ENCODE measurements around the gene BIRC7. TPM values are rescaled to one million over a fixed set of nuclear protein-coding genes. Genes with fewer than 3 reads are reported as not detected.
A peak's percentile ranks its signal among the peaks of the same experiment; 100 is the strongest.

The BIRC7 gene
- total and polyA plus RNA-seq, 2 donors, result 0.09 to 0.87 TPM

DNA sequence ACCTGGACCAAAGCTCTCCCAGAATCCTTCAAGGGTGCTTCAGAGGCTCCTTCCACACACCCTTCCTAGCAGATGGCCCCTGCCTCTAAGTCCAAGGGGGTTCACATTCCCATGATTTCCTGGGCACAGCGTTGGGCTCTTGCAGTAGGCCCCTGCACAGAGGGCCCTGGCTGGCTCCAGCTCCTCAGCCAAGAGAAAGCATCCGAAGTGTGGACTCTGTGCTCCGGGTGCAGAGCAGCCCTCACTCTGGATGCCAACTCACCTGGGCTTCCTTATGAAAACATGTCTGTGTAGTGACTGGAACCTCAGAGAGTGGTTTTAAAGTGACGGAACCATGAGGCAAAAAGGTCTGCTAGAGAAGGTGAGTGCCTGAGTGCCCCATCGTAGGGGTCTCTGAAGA is 31.3 kb upstream of the BIRC7 start:
- Histone ChIP-seq H3K27me3 (ENCODE audit: control insufficient read depth in 2 of 2, insufficient read depth in 1 of 2, low read length in 1 of 2) (no peaks in the 10 kb centered on the region), H3K27ac (ENCODE audit: low read depth in 1 of 2, low read length in 1 of 2) (no peak overlapping the region), H3K36me3 (ENCODE audit: control insufficient read depth in 2 of 2, insufficient read depth in 2 of 2, low read length in 1 of 2) (peaks cover 75 to 80% of the 10 kb centered on the region in 2 donors), H3K4me1 (ENCODE audit: control insufficient read depth in 2 of 2, insufficient read depth in 2 of 2, low read length in 2 of 2) (no peaks in the 10 kb centered on the region), H3K4me3 (ENCODE audit: low read length in 2 of 2) (no peak overlapping the region), H3K9me3 (ENCODE audit: control insufficient read depth in 2 of 2, insufficient read depth in 1 of 2, low read length in 1 of 2) (no peaks in the 10 kb centered on the region)
- WGBS, result 99% methylated on average over 5 of the region's 5 CpGs
- no peak for DNase-seq (ENCODE audit: low read depth in 6 of 9, low spot score in 9 of 9)

GRCh38 chr20:63205896-63206295 is 29.8 kb upstream of the BIRC7 start:
- no peak overlapping the region for H3K27ac ChIP-seq (ENCODE audit: low read depth in 1 of 2, low read length in 1 of 2)
- H3K4me3 ChIP-seq (ENCODE audit: low read length in 2 of 2), result no peak overlapping the region
- H3K36me3 ChIP-seq (ENCODE audit: control insufficient read depth in 2 of 2, insufficient read depth in 2 of 2, low read length in 1 of 2), result peaks cover 80 to 81% of the 10 kb centered on the region in 2 donors
- no peaks in the 10 kb centered on the region for H3K4me1 ChIP-seq (ENCODE audit: control insufficient read depth in 2 of 2, insufficient read depth in 2 of 2, low read length in 2 of 2)
- no peaks in the 10 kb centered on the region for H3K27me3 ChIP-seq (ENCODE audit: control insufficient read depth in 2 of 2, insufficient read depth in 1 of 2, low read length in 1 of 2)
- DNase-seq (ENCODE audit: low read depth in 6 of 9, low spot score in 9 of 9), result no peak
- no peaks in the 10 kb centered on the region for H3K9me3 ChIP-seq (ENCODE audit: control insufficient read depth in 2 of 2, insufficient read depth in 1 of 2, low read length in 1 of 2)
- 94% methylated on average over 10 of the region's 10 CpGs for WGBS

GRCh38 chr20:63206878-63207277 is 28.8 kb upstream of the BIRC7 start:
- Histone ChIP-seq H3K4me1 (ENCODE audit: control insufficient read depth in 2 of 2, insufficient read depth in 2 of 2, low read length in 2 of 2) (no peaks in the 10 kb centered on the region), H3K27me3 (ENCODE audit: control insufficient read depth in 2 of 2, insufficient read depth in 1 of 2, low read length in 1 of 2) (no peaks in the 10 kb centered on the region), H3K9me3 (ENCODE audit: control insufficient read depth in 2 of 2, insufficient read depth in 1 of 2, low read length in 1 of 2) (no peaks in the 10 kb centered on the region), H3K36me3 (ENCODE audit: control insufficient read depth in 2 of 2, insufficient read depth in 2 of 2, low read length in 1 of 2) (peaks cover 75 to 81% of the 10 kb centered on the region in 2 donors), H3K4me3 (ENCODE audit: low read length in 2 of 2) (no peak overlapping the region), H3K27ac (ENCODE audit: low read depth in 1 of 2, low read length in 1 of 2) (no peak overlapping the region)
- no peak for DNase-seq (ENCODE audit: low read depth in 6 of 9, low spot score in 9 of 9)
- WGBS, result 99% methylated on average over 11 of the region's 11 CpGs

DNA sequence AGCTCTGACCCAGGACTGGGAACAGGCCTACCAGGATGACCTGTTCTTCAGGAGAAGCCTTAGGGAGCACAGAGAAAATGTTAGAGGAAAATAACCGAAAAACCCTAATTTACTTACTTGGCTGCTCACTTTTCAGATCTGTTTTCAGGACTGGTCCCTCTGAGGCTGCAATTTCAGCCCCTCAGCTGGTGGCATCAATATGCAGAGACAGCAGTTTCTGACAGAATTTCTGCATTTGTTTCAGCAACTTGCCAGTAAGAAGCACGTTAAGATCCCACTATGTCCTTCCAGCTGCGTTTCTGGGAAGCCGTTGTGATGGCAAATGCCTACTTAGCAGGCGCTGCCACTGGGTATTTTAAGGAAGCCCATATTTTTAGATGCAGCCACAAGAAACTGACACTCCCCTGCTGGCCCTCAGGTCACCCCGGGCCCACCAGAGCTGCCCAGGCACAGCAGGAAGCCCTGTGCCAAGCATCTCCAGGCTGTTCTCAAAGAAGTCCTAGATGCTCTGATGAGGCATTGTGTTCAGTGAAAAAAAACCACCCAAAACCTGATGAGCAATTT is 27.3 kb upstream of the BIRC7 start:
- H3K9me3 ChIP-seq (ENCODE audit: control insufficient read depth in 2 of 2, insufficient read depth in 1 of 2, low read length in 1 of 2), result no peaks in the 10 kb centered on the region
- no peak overlapping the region for H3K4me3 ChIP-seq (ENCODE audit: low read length in 2 of 2)
- DNase-seq (ENCODE audit: low read depth in 6 of 9, low spot score in 9 of 9), result no peak
- peaks cover 71 to 81% of the 10 kb centered on the region in 2 donors for H3K36me3 ChIP-seq (ENCODE audit: control insufficient read depth in 2 of 2, insufficient read depth in 2 of 2, low read length in 1 of 2)
- WGBS, result 95% methylated on average over 6 of the region's 6 CpGs
- no peaks in the 10 kb centered on the region for H3K4me1 ChIP-seq (ENCODE audit: control insufficient read depth in 2 of 2, insufficient read depth in 2 of 2, low read length in 2 of 2)
- no peaks in the 10 kb centered on the region for H3K27me3 ChIP-seq (ENCODE audit: control insufficient read depth in 2 of 2, insufficient read depth in 1 of 2, low read length in 1 of 2)
- no peak overlapping the region for H3K27ac ChIP-seq (ENCODE audit: low read depth in 1 of 2, low read length in 1 of 2)

- WGBS, result 98% methylated on average over 11 of the region's 11 CpGs
- DNase-seq (ENCODE audit: low read depth in 6 of 9, low spot score in 9 of 9), result no peak
- H3K27me3 ChIP-seq (ENCODE audit: control insufficient read depth in 2 of 2, insufficient read depth in 1 of 2, low read length in 1 of 2), result no peaks in the 10 kb centered on the region
- H3K4me3 ChIP-seq (ENCODE audit: low read length in 2 of 2), result no peak overlapping the region
- peaks cover 56 to 77% of the 10 kb centered on the region in 2 donors for H3K36me3 ChIP-seq (ENCODE audit: control insufficient read depth in 2 of 2, insufficient read depth in 2 of 2, low read length in 1 of 2)
- peaks cover 6 to 8% of the 10 kb centered on the region in 2 donors for H3K4me1 ChIP-seq (ENCODE audit: control insufficient read depth in 2 of 2, insufficient read depth in 2 of 2, low read length in 2 of 2)
- no peak overlapping the region for H3K27ac ChIP-seq (ENCODE audit: low read depth in 1 of 2, low read length in 1 of 2)
- no peaks in the 10 kb centered on the region for H3K9me3 ChIP-seq (ENCODE audit: control insufficient read depth in 2 of 2, insufficient read depth in 1 of 2, low read length in 1 of 2)
Observed at GRCh38 chr20:63210011-63210605, 25.6 kb upstream of the BIRC7 start.

- 97% methylated on average over 5 of the region's 5 CpGs for WGBS
- no peaks in the 10 kb centered on the region for H3K9me3 ChIP-seq (ENCODE audit: control insufficient read depth in 2 of 2, insufficient read depth in 1 of 2, low read length in 1 of 2)
- no peaks in the 10 kb centered on the region for H3K27me3 ChIP-seq (ENCODE audit: control insufficient read depth in 2 of 2, insufficient read depth in 1 of 2, low read length in 1 of 2)
- no peak for DNase-seq (ENCODE audit: low read depth in 6 of 9, low spot score in 9 of 9)
- H3K4me1 ChIP-seq (ENCODE audit: control insufficient read depth in 2 of 2, insufficient read depth in 2 of 2, low read length in 2 of 2), result peaks cover 7 to 17% of the 10 kb centered on the region in 2 donors
- H3K36me3 ChIP-seq (ENCODE audit: control insufficient read depth in 2 of 2, insufficient read depth in 2 of 2, low read length in 1 of 2), result peaks cover 39 to 60% of the 10 kb centered on the region in 2 donors
- H3K4me3 ChIP-seq (ENCODE audit: low read length in 2 of 2), result no peak overlapping the region
- H3K27ac ChIP-seq (ENCODE audit: low read depth in 1 of 2, low read length in 1 of 2), result no peak overlapping the region
Observed at GRCh38 chr20:63212393-63212730, 23.3 kb upstream of the BIRC7 start.

GRCh38 chr20:63212792-63213191 is 22.9 kb upstream of the BIRC7 start:
- no peak overlapping the region for H3K27ac ChIP-seq (ENCODE audit: low read depth in 1 of 2, low read length in 1 of 2)
- H3K27me3 ChIP-seq (ENCODE audit: control insufficient read depth in 2 of 2, insufficient read depth in 1 of 2, low read length in 1 of 2), result no peaks in the 10 kb centered on the region
- WGBS, result 97% methylated on average over 5 of the region's 5 CpGs
- H3K4me3 ChIP-seq (ENCODE audit: low read length in 2 of 2), result no peak overlapping the region
- no peak for DNase-seq (ENCODE audit: low read depth in 6 of 9, low spot score in 9 of 9)
- peaks cover 7 to 17% of the 10 kb centered on the region in 2 donors for H3K4me1 ChIP-seq (ENCODE audit: control insufficient read depth in 2 of 2, insufficient read depth in 2 of 2, low read length in 2 of 2)
- no peaks in the 10 kb centered on the region for H3K9me3 ChIP-seq (ENCODE audit: control insufficient read depth in 2 of 2, insufficient read depth in 1 of 2, low read length in 1 of 2)
- H3K36me3 ChIP-seq (ENCODE audit: control insufficient read depth in 2 of 2, insufficient read depth in 2 of 2, low read length in 1 of 2), result peaks cover 36 to 60% of the 10 kb centered on the region in 2 donors

GRCh38 chr20:63214514-63214913 is 21.2 kb upstream of the BIRC7 start:
- no peak for DNase-seq (ENCODE audit: low read depth in 6 of 9, low spot score in 9 of 9)
- Histone ChIP-seq H3K4me3 (ENCODE audit: low read length in 2 of 2) (peak overlapping the region in 1 of 2 donors; percentile 70), H3K9me3 (ENCODE audit: control insufficient read depth in 2 of 2, insufficient read depth in 1 of 2, low read length in 1 of 2) (no peaks in the 10 kb centered on the region), H3K4me1 (ENCODE audit: control insufficient read depth in 2 of 2, insufficient read depth in 2 of 2, low read length in 2 of 2) (peaks cover 7 to 17% of the 10 kb centered on the region in 2 donors), H3K27me3 (ENCODE audit: control insufficient read depth in 2 of 2, insufficient read depth in 1 of 2, low read length in 1 of 2) (peaks cover 0 to 3% of the 10 kb centered on the region in 2 donors), H3K36me3 (ENCODE audit: control insufficient read depth in 2 of 2, insufficient read depth in 2 of 2, low read length in 1 of 2) (peaks cover 25 to 47% of the 10 kb centered on the region in 2 donors), H3K27ac (ENCODE audit: low read depth in 1 of 2, low read length in 1 of 2) (no peak overlapping the region)
- WGBS, result 95% methylated on average over 6 of the region's 6 CpGs

GRCh38 chr20:63215101-63216040 is 20.3 kb upstream of the BIRC7 start:
- Histone ChIP-seq H3K9me3 (ENCODE audit: control insufficient read depth in 2 of 2, insufficient read depth in 1 of 2, low read length in 1 of 2) (no peaks in the 10 kb centered on the region), H3K4me3 (ENCODE audit: low read length in 2 of 2) (peak overlapping the region; percentile 70 to 83), H3K36me3 (ENCODE audit: control insufficient read depth in 2 of 2, insufficient read depth in 2 of 2, low read length in 1 of 2) (peaks cover 20 to 42% of the 10 kb centered on the region in 2 donors), H3K27ac (ENCODE audit: low read depth in 1 of 2, low read length in 1 of 2) (peak overlapping the region in 1 of 2 donors; percentile 43), H3K4me1 (ENCODE audit: control insufficient read depth in 2 of 2, insufficient read depth in 2 of 2, low read length in 2 of 2) (peaks cover 7 to 17% of the 10 kb centered on the region in 2 donors), H3K27me3 (ENCODE audit: control insufficient read depth in 2 of 2, insufficient read depth in 1 of 2, low read length in 1 of 2) (peaks cover 0 to 8% of the 10 kb centered on the region in 2 donors)
- peak in 2 of 9 donors; percentile 21 to 32 for DNase-seq (ENCODE audit: low read depth in 6 of 9, low spot score in 9 of 9)
- 3% methylated on average over 81 of the region's 81 CpGs for WGBS
